Activated CD4-positive, alpha-beta memory T cell treated with anti-CD3 and anti-CD28 coated beads for 36 hours (primary cell): ENCODE measurements around the gene SCN5A. TPM values are rescaled to one million over a fixed set of nuclear protein-coding genes. Genes with fewer than 3 reads are reported as not detected.
A peak's percentile ranks its signal among the peaks of the same experiment; 100 is the strongest.

Source experiments
- CTCF ChIA-PET: fragments of 350-600 bp; sonication (Branson Sonifier 250); formaldehyde crosslinking; loops from one replicate; lab custom pipeline; 2021; ENCODE audit warnings: antibody characterized with exemption, inconsistent platforms; lab: Charles Lee
- POLR2A ChIA-PET: fragments of 350-600 bp; sonication (Branson Sonifier 250); formaldehyde crosslinking; loops from one replicate; lab custom pipeline; 2021; ENCODE audit warnings: antibody characterized with exemption; lab: Charles Lee
- DNase-seq: peaks from one replicate; pipeline ENCODE4 v3.0.0-alpha.2; 2020
- H3K27ac Mint-ChIP-seq: one replicate; pipeline ENCODE4 v1.8.0; 2021; ENCODE audit warnings: mixed read lengths
- H3K27me3 Mint-ChIP-seq: one replicate; pipeline ENCODE4 v1.8.0; 2021; ENCODE audit warnings: mixed read lengths
- H3K36me3 Mint-ChIP-seq: one replicate; pipeline ENCODE4 v1.8.0; 2021; ENCODE audit warnings: mixed read lengths
- H3K4me1 Mint-ChIP-seq: one replicate; pipeline ENCODE4 v1.8.0; 2021; ENCODE audit warnings: low read depth, mixed read lengths
- H3K4me3 Mint-ChIP-seq: one replicate; pipeline ENCODE4 v1.8.0; 2021; ENCODE audit warnings: mild to moderate bottlenecking, mixed read lengths
- H3K9me3 Mint-ChIP-seq: one replicate; pipeline ENCODE4 v1.8.0; 2021; ENCODE audit warnings: mixed read lengths
- intact Hi-C: fragments of 100-400 bp; cut with micrococcal nuclease; formaldehyde crosslinking; loops from one replicate; pipeline ENCODE4 v1.15.1; 2023
- total RNA-seq, 2 experiments: library from RNA; stranded (reverse); gene quantifications; one replicate each; pipeline ENCODE4 v1.2.3, GENCODE V29; 2021

The SCN5A gene
- total RNA-seq, 2 experiments from 2014 or later, result 0.12 to 0.34 TPM

DNA sequence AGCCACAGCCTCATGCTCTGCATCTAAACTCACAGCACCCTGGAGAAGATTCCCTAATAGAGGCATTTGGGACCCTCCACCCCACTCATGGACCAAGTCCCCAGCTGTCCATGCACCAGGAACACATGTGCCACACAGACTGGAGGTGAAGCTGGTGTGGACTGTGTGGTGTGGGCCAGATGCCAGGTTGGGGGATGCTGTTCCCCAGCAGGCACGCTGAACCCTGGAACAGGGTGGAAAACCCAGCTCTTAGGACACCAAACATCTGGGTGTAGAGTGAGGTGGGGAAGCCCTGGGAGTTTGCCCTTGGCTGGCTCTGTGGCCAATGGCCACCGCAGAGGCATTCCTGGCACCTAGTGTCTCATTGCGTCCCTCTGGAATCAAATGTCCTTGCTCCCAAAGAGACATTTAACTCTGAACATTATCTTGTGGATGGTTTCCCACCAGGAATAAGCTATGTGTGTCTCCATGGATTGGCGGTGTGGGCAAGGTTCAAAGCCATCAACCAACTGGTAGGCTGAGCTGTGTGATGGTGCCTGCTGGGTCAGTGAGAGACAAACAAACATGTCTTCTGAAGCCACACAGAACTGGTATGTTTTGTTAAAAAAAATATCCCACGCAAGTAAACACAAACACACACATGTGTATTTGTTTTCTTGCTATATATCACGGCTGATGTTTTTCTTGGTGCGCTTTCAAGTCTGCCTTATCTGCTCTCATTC lies 88.3 kb downstream of the SCN5A start:
- Mint-ChIP-seq H3K4me3 (no peak overlapping the region), H3K9me3 (no peaks in the 10 kb centered on the region), H3K27me3 (no peaks in the 10 kb centered on the region), H3K36me3 (no peaks in the 10 kb centered on the region), H3K27ac (no peak overlapping the region), H3K4me1 (no peaks in the 10 kb centered on the region)
- no peak for DNase-seq
- CTCF ChIA-PET, result no interaction called here
- intact Hi-C loops, result no loop called here
- POLR2A ChIA-PET, result no interaction called here

DNA sequence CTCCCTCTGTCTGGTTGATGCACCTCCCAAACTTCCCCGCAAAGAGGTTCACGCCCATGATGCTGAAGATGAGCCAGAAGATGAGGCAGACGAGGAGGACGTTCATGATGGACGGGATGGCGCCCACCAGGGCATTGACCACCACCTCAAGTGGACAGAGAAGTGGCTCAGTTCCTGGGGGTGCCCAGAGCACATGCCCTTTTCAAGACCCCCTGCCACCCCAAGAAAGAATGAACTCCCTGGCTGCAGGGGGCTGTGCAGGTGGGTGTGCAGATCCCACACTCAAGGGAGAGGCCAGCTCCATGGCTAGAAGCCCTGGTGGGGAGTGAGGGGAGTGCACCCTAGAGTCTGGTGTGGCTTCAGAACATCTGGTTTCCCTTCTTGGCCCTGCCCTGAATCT lies 89.2 kb downstream of the SCN5A start:
- no peak for DNase-seq
- ChIA-PET POLR2A (no interaction called here), CTCF (no interaction called here)
- Mint-ChIP-seq H3K4me1 (no peaks in the 10 kb centered on the region), H3K9me3 (no peaks in the 10 kb centered on the region), H3K27me3 (no peaks in the 10 kb centered on the region), H3K36me3 (no peaks in the 10 kb centered on the region), H3K4me3 (no peak overlapping the region), H3K27ac (no peak overlapping the region)
- intact Hi-C loops, result no loop called here

DNA sequence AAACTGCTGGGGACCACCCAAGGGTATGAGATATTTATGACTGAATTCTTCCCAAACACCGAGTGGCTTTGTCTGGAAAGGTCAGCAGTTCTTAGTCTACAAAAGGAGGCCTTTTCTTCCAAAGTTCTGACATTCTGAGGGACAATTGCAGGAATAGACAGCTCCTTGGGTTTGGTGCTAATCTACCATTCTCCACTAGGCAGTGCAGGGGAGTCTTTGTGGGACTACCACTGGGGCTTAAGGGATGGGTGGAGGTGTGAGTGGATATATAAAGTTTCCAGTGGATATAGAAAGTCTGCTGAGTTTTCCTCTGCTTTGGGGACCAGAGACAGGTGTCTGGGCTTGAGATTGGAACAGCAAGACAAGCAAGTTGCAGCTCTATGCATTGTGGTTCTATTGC lies 90.6 kb downstream of the SCN5A start:
- intact Hi-C loops, result no loop called here
- H3K4me3 Mint-ChIP-seq, result no peak overlapping the region
- H3K27ac Mint-ChIP-seq, result no peak overlapping the region
- H3K4me1 Mint-ChIP-seq, result no peaks in the 10 kb centered on the region
- no peaks in the 10 kb centered on the region for H3K36me3 Mint-ChIP-seq
- POLR2A ChIA-PET, result no interaction called here
- peak; percentile 2 for DNase-seq
- no peaks in the 10 kb centered on the region for H3K27me3 Mint-ChIP-seq
- H3K9me3 Mint-ChIP-seq, result peaks cover 4% of the 10 kb centered on the region
- CTCF ChIA-PET, result interaction anchor here (1.5 kb wide), 1 partner anchor 38 kb away, joined by 5 read pairs; no protein-coding TSS in a partner anchor

DNA sequence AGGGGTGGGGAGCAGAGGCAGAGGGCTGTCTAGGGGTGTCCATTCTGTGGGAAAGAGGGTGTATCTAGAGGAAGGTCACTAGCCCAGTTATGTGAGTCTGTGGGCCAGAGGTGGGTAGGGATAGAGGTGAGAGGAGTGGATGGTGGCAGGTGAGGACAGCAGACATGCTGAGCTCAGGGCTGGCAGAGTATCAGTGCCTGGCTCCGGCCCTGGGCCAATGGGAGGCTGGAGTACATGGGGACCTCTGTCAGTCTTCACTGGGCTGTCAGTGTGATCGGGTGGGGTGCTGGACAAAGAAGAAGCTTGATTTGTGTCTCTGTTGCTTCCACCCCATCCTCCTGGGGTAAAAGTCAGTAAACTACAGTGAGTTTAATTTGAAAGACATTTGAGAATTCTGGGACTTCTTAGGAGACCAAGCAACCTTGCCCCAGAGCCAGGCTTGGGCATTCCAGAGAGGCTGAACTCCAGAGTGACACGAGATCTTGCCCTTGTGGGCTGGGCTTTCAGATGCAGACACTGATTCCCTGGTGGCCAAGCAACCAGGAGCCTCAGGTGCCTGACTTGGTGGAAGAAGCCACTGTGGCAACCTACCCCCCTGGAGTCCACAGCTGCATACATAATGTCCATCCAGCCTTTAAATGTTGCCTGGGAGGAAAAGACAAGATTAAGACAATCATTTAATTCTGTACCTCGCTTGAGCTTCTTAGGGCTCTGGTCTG lies 92.7 kb downstream of the SCN5A start:
- intact Hi-C loops, result no loop called here
- CTCF ChIA-PET, result no interaction called here
- POLR2A ChIA-PET, result no interaction called here

DNA sequence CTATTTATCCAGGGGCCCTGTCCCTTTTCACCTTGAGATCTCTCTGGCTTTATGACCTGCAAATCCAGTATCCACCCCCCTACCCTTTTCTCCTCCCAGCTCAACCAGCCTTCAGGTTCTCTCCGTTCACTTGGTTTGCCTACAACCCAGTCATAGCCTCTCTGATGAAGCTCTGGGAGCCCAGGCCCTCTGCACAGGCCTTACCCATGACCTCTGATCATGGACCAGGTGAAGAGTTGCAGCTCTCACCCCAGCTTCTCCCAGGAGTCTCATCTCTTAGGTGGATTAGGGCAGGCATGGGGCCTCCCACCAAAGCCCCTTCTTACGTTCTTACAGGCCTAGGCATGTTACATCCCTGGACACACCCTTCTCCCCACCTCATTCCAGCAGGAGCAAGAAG lies 93.6 kb downstream of the SCN5A start:
- Mint-ChIP-seq H3K4me3 (no peak overlapping the region), H3K27ac (no peak overlapping the region), H3K4me1 (no peaks in the 10 kb centered on the region), H3K36me3 (no peaks in the 10 kb centered on the region), H3K27me3 (no peaks in the 10 kb centered on the region), H3K9me3 (peaks cover 5% of the 10 kb centered on the region)
- no peak for DNase-seq
- CTCF ChIA-PET, result no interaction called here
- intact Hi-C loops, result no loop called here
- POLR2A ChIA-PET, result no interaction called here

More for the DNA sequence above, 92.7 kb downstream of the SCN5A start:
- peak; percentile 3 for DNase-seq
- no peak overlapping the region for H3K4me3 Mint-ChIP-seq
- H3K27me3 Mint-ChIP-seq, result no peaks in the 10 kb centered on the region
- no peak overlapping the region for H3K27ac Mint-ChIP-seq
- no peaks in the 10 kb centered on the region for H3K4me1 Mint-ChIP-seq
- peaks cover 5% of the 10 kb centered on the region for H3K9me3 Mint-ChIP-seq
- H3K36me3 Mint-ChIP-seq, result no peaks in the 10 kb centered on the region

DNA sequence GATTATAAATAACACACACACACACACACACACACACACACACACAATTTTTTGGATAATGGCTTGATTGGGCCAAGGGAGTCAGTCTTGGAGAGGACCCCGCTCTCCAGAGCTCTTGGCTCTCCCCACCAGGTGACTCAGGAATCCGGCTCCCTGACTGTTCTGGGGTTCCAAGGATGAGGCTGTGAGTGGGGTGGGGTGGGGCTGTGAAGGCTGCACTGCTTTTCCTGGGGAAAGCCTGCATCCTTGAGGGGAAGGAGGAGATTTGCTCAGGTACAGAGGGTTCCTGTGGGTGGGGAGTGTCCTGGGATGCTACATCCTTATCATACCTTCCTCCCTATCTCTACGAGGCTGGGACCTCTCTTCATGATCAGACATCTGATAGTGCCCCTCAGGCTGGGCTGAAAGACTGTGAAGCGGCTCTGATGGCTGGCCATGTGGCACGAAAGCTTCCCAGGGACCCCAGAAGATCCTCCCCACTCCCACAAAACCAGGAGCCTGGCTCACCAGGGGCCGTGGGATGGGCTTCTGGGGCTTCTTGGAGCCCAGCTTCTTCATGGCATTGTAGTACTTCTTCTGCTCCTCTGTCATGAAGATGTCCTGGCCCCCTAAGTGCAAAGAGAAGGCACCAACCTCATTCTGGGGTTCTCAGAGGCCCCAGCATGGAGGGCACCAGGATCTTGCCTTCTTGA lies 94.2 kb downstream of the SCN5A start:
- POLR2A ChIA-PET, result no interaction called here
- H3K27me3 Mint-ChIP-seq, result no peaks in the 10 kb centered on the region
- intact Hi-C loops, result no loop called here
- peaks cover 5% of the 10 kb centered on the region for H3K9me3 Mint-ChIP-seq
- H3K36me3 Mint-ChIP-seq, result no peaks in the 10 kb centered on the region
- no peak overlapping the region for H3K27ac Mint-ChIP-seq
- DNase-seq, result no peak
- H3K4me3 Mint-ChIP-seq, result no peak overlapping the region
- CTCF ChIA-PET, result no interaction called here
- H3K4me1 Mint-ChIP-seq, result no peaks in the 10 kb centered on the region

DNA sequence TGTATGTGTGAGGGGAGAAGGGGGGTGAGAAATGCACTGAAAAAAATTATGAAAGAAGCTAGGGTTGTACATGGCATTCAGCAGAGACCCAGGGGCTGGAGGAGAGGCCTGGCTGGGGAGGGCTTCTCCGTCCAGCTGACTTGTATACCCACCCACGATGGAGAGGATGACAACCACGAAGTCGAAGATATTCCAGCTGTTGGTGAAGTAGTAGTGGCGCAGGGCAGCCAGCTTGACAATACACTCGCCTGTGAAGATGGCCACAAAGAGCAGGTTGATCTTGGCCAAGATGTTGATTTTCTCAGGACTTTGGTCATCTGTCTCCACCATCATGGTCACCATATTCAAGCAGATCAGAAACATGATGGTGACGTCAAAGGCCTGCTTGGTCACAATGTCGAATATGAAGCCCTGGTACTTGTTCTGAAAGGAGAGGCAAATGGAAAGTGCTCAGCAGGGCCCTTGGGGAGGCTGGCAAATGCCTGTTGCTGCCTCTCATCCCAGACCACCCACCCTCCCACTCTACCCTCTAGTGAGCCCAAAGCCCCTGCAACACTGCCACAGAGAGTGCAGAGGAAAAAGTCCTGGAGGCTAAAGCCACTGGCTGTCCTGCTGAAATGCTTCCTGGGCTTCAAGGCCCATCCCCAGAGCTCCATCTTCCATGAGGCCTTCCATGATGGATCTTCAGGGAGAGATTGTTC lies 95.2 kb downstream of the SCN5A start:
- H3K4me3 Mint-ChIP-seq, result no peak overlapping the region
- DNase-seq, result no peak
- no peaks in the 10 kb centered on the region for H3K36me3 Mint-ChIP-seq
- POLR2A ChIA-PET, result no interaction called here
- CTCF ChIA-PET, result no interaction called here
- H3K27me3 Mint-ChIP-seq, result no peaks in the 10 kb centered on the region
- no peak overlapping the region for H3K27ac Mint-ChIP-seq
- no peaks in the 10 kb centered on the region for H3K4me1 Mint-ChIP-seq
- intact Hi-C loops, result no loop called here
- H3K9me3 Mint-ChIP-seq, result peaks cover 5% of the 10 kb centered on the region

DNA sequence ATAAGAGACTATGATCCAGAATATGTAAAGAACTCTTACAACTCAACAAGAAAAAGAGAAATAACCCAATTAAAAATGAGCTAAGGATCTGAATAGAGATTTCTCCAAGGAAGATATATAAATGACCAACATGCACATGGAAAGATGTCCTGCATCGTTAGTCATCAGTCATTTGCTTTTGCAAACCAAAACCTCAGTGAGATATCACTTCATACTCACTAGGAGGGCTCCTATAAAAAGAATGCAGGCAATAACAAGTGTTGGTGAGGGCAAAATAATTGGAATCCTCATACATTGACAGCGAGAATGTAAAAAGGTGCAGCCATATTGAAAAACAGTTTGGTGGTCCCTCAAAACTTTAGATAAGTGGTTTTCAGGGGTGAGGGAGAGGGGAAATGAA lies 96.4 kb downstream of the SCN5A start:
- no peak for DNase-seq
- ChIA-PET POLR2A (no interaction called here), CTCF (no interaction called here)
- intact Hi-C loops, result no loop called here
- no peaks in the 10 kb centered on the region for H3K4me1 Mint-ChIP-seq
- no peaks in the 10 kb centered on the region for H3K27me3 Mint-ChIP-seq
- H3K9me3 Mint-ChIP-seq, result peaks cover 5% of the 10 kb centered on the region
- H3K4me3 Mint-ChIP-seq, result no peak overlapping the region
- H3K36me3 Mint-ChIP-seq, result no peaks in the 10 kb centered on the region
- no peak overlapping the region for H3K27ac Mint-ChIP-seq

DNA sequence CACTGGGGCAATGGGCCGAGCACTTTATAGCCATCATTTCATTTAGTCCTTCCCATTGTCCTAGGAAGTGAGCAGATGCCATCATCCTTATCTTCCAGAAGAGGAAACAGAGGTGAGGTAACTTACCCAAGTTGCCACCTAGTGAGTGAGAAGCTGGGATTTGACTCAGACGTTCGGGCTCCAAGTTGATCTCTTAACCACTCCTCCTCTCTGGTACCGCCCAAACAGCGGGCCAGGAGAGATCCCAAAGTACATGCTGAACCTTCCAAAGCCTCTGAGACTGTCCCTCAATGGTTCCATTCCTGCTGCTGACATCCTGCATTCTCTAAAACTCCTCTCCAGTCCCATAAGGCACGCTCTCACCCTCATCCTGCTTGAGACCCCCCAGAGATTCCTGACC lies 97.1 kb downstream of the SCN5A start:
- CTCF ChIA-PET, result no interaction called here
- H3K4me3 Mint-ChIP-seq, result no peak overlapping the region
- intact Hi-C loops, result no loop called here
- H3K4me1 Mint-ChIP-seq, result no peaks in the 10 kb centered on the region
- DNase-seq, result no peak
- POLR2A ChIA-PET, result no interaction called here
- H3K27ac Mint-ChIP-seq, result no peak overlapping the region
- H3K27me3 Mint-ChIP-seq, result no peaks in the 10 kb centered on the region
- peaks cover 5% of the 10 kb centered on the region for H3K9me3 Mint-ChIP-seq
- no peaks in the 10 kb centered on the region for H3K36me3 Mint-ChIP-seq

DNA sequence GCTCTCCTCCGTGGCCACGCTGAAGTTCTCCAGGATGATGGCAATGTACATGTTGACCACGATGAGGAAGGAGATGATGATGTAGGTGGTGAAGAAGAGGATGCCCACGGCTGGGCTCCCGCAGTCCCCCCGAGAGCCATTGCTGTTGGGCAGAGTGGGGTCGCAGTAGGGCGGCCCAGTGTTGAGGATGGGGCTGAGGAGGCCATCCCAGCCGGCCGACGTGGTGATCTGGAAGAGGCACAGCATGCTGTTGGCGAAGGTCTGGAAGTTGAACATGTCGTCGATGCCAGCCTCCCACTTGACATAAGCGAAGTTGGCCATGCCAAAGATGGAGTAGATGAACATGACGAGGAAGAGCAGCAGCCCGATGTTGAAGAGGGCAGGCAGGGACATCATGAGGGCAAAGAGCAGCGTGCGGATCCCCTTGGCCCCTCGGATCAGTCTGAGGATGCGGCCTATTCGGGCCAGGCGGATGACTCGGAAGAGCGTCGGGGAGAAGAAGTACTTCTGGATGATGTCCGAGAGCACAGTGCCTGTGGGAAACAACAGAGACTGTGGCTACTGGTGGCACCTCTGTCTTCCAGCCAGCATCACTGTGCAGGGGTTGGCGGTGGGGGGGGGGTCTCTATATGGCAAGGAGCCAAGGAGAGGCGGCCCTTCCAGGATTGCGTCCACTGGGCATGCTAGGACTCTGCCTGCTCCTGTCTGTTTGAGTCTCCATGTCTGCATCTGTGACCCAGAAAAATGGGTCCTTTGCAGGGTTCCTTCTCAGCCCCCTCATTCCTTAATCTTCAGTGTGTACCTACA lies 98.3 kb downstream of the SCN5A start:
- intact Hi-C loops, result no loop called here
- peak; percentile 3 for DNase-seq
- Mint-ChIP-seq H3K4me1 (no peaks in the 10 kb centered on the region), H3K9me3 (peaks cover 5% of the 10 kb centered on the region), H3K27ac (no peak overlapping the region), H3K27me3 (no peaks in the 10 kb centered on the region), H3K36me3 (no peaks in the 10 kb centered on the region), H3K4me3 (no peak overlapping the region)
- CTCF ChIA-PET, result no interaction called here
- POLR2A ChIA-PET, result no interaction called here

DNA sequence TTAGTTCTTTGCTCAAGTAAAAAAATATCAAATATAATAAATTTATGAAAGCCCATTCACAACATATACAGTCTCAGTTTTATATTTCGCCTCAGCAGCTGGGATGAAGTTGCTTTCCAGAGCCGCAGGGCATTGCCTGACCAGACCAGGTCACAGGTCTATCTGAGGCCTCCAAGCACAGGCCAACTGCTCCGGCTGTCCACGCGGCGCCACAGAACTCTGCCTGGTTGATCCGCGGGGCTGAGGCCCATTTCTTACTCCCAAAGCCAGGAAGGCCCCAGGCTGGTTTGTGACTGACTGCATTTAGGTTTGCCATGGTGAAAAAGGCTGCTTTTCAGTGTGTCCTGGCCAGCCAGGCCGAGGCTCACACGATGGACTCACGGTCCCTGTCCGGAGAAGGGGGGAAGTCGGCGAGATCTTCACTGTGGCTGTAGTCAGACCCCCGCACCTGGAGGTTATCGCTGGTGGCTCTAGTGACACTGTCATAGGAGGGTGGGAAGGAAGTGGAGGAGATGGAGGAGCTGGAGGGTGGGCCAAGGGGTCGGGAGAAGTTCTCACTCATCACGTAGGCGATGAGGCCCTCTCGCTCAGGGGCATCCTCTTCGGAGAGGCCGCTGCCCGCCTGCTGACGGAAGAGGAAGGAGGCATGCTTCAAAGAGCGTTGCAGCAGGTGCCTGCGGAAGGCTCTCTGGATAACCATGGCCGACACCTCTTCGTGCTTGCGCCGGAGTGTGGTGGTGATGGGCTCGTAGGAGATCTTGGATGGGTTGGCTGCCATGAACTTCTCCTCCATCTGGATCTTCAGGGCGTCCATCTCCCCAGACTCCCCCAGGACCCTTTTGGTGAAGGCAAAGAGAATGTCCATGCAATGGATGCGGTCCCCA lies 99.3 kb downstream of the SCN5A start:
- DNase-seq, result peak; percentile 4
- no peak overlapping the region for H3K4me3 Mint-ChIP-seq
- intact Hi-C loops, result no loop called here
- H3K4me1 Mint-ChIP-seq, result no peaks in the 10 kb centered on the region
- H3K36me3 Mint-ChIP-seq, result no peaks in the 10 kb centered on the region
- no peak overlapping the region for H3K27ac Mint-ChIP-seq
- H3K9me3 Mint-ChIP-seq, result peaks cover 5% of the 10 kb centered on the region
- H3K27me3 Mint-ChIP-seq, result no peaks in the 10 kb centered on the region
- POLR2A ChIA-PET, result no interaction called here
- CTCF ChIA-PET, result no interaction called here
